Measurements from ENCODE around the gene ROGDI. TPM values are rescaled to one million over a fixed set of nuclear protein-coding genes. Genes with fewer than 3 reads are reported as not detected.

Gene ROGDI
- total RNA-seq, 4 donors from 2014 or later = 43.2 to 97.2 (median 77.6) TPM

- H3K27me3 ChIP-seq = no peaks in the 10 kb centered on the region
- H3K27ac ChIP-seq (replicated peaks in 1 of 4) = no peak overlapping the region
- H3K4me1 ChIP-seq = peaks cover 28 to 36% (median 35%) of the 10 kb centered on the region in 4 donors
- DNase-seq (ENCODE audit: extremely low spot score) = no peak
- H3K36me3 ChIP-seq = peaks cover 9 to 60% (median 44%) of the 10 kb centered on the region in 4 donors
- H3K9me3 ChIP-seq = no peaks in the 10 kb centered on the region
- TF ChIP-seq POLR2A (IDR thresholded peaks at IDR 0.05; ENCODE audit: low read depth) (no peak), POLR2AphosphoS5 (IDR thresholded peaks at IDR 0.05) (no peak), EP300 (IDR thresholded peaks at IDR 0.05) (no peak), CTCF (IDR thresholded peaks at IDR 0.05) (no peak)
- 91% methylated on average over 10 of the region's 19 CpGs for WGBS
- intact Hi-C loops (cut with DNase I) = no loop called here
- no peak overlapping the region for H3K4me3 ChIP-seq
Observed at GRCh38 chr16:4799171-4799855, 3.1 kb downstream of the ROGDI start.

- DNase-seq (ENCODE audit: extremely low spot score) = no peak
- Histone ChIP-seq H3K36me3 (peaks cover 9 to 54% (median 41%) of the 10 kb centered on the region in 4 donors), H3K4me1 (peaks cover 24 to 27% (median 26%) of the 10 kb centered on the region in 4 donors), H3K9me3 (no peaks in the 10 kb centered on the region), H3K27me3 (no peaks in the 10 kb centered on the region), H3K27ac (replicated peaks in 1 of 4) (no peak overlapping the region), H3K4me3 (no peak overlapping the region)
- WGBS = 96% methylated on average over 14 of the region's 16 CpGs
- TF ChIP-seq EP300 (IDR thresholded peaks at IDR 0.05) (no peak), POLR2A (IDR thresholded peaks at IDR 0.05; ENCODE audit: low read depth) (no peak), CTCF (IDR thresholded peaks at IDR 0.05) (no peak), POLR2AphosphoS5 (IDR thresholded peaks at IDR 0.05) (no peak)
- intact Hi-C loops (cut with DNase I) = no loop called here
Observed at GRCh38 chr16:4798456-4798855, 4.0 kb downstream of the ROGDI start.

GRCh38 chr16:4797805-4798252 lies 4.6 kb downstream of the ROGDI start:
- intact Hi-C loops (cut with DNase I) = no loop called here
- 81% methylated on average over 15 of the region's 22 CpGs for WGBS
- peaks cover 19 to 22% (median 22%) of the 10 kb centered on the region in 4 donors for H3K4me1 ChIP-seq

GRCh38 chr16:4796982-4797804 lies 5.2 kb downstream of the ROGDI start:
- TF ChIP-seq POLR2AphosphoS5 (IDR thresholded peaks at IDR 0.05) (no peak), EP300 (IDR thresholded peaks at IDR 0.05) (no peak), CTCF (IDR thresholded peaks at IDR 0.05) (no peak), POLR2A (IDR thresholded peaks at IDR 0.05; ENCODE audit: low read depth) (no peak)
- WGBS = 84% methylated on average over 14 of the region's 21 CpGs
- Histone ChIP-seq H3K36me3 (peaks cover 9 to 54% (median 41%) of the 10 kb centered on the region in 4 donors), H3K9me3 (no peaks in the 10 kb centered on the region), H3K27me3 (no peaks in the 10 kb centered on the region), H3K27ac (replicated peaks in 1 of 4) (no peak overlapping the region), H3K4me3 (no peak overlapping the region), H3K4me1 (peaks cover 19 to 22% (median 22%) of the 10 kb centered on the region in 4 donors)
- DNase-seq (ENCODE audit: extremely low spot score) = no peak
- intact Hi-C loops (cut with DNase I) = no loop called here

More at GRCh38 chr16:4797805-4798252, 4.6 kb downstream of the ROGDI start:
- H3K27ac ChIP-seq (replicated peaks in 1 of 4) = no peak overlapping the region
- no peak for DNase-seq (ENCODE audit: extremely low spot score)
- no peaks in the 10 kb centered on the region for H3K27me3 ChIP-seq
- TF ChIP-seq POLR2AphosphoS5 (IDR thresholded peaks at IDR 0.05) (no peak), EP300 (IDR thresholded peaks at IDR 0.05) (no peak), POLR2A (IDR thresholded peaks at IDR 0.05; ENCODE audit: low read depth) (no peak), CTCF (IDR thresholded peaks at IDR 0.05) (no peak)
- no peak overlapping the region for H3K4me3 ChIP-seq
- H3K36me3 ChIP-seq = peaks cover 9 to 54% (median 41%) of the 10 kb centered on the region in 4 donors
- no peaks in the 10 kb centered on the region for H3K9me3 ChIP-seq
